HG03558 (cell line): ENCODE results near the gene TBC1D2.

Experiments used
- ATAC-seq: cut with Tn5 transposase; IDR thresholded peaks from one replicate; pipeline ENCODE4 v1.9.1; 2021; ENCODE audit warnings: moderate number of reproducible peaks; ENCODE audit not compliant: unreplicated experiment; ENCODE audit errors: extremely low read depth

Gene TBC1D2

GRCh38 chr9:98219364-98219716 lies 36.1 kb downstream of the TBC1D2 start:
- no peak for ATAC-seq

DNA sequence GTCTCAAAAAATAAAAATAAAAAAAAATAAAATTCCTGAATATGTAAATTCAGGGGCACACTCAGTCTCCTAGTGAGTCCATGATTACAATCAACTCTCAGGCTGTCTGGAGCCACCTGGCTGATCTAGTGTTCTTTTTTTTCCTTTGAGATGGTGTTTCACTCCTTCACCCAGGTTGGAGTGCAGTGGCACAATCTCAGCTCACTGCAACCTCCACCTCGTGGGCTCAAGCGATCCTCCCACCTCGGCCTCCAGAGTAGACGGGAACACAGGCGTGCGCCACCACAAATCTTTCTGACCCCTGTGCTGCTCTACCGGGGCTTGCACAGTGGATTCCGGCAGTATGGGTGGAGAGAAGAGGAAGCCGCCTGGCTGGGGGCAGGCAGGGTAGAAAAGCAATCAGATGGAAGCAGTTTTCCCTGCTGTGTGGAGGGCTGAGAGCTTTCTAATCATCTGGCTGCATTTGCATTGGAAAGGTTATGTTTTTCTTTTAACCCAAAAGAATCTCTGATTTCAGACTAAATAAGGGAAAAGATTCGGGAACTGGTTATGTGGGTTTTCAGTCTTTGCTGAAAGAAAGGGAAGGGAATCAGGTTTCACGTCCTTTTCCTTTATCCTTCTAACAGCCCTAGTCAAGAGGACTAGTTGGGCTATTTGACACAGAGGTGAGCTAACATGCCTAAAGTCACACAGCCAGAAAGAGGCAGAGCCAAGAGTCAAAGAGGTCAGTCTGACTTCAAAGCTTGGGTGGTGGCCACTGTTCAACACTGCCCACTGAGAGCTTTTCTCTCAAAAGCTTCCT lies 36.7 kb downstream of the TBC1D2 start:
- no peak for ATAC-seq

DNA sequence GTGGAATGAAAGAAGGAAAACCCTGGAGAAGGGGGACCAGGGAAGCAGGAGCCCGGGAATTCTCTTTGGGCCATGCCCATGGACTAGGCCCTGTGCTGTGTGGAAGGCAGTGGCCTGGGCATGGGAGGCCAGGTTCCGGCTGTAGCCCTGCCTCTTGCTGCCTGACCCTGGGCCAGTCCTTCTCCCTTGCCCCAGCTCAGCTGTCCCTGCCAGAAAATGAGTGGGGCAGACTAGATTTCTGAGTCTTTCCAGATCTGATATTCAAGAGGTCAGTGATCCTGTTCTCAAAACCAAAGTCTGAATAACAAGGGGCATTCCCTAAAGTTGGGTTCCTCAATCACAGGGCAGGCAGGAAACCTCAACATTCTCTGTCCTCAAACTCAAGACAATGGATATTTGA lies 38.2 kb downstream of the TBC1D2 start:
- no peak for ATAC-seq

- ATAC-seq, result no peak
Observed at GRCh38 chr9:98216391-98216790, 39.1 kb downstream of the TBC1D2 start.

DNA sequence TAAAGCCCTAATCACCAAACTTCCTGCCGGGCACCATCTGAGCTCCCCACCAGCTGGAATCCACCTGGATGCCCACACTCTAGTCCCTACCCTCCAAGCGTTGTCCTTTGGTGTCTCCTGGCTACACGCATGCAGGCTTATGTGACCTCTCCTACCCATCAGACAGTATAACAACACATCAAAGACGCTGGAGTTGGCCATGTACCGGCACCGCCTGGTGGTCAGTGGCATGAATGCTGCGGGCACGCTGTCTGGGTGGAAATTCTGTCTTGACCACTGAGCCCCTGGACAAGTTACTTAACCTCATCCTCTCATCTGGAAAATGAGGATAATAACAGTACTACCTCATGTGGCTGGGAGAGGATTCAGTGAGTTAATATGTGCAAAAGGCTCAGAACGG lies 39.6 kb downstream of the TBC1D2 start:
- ATAC-seq, result no peak

DNA sequence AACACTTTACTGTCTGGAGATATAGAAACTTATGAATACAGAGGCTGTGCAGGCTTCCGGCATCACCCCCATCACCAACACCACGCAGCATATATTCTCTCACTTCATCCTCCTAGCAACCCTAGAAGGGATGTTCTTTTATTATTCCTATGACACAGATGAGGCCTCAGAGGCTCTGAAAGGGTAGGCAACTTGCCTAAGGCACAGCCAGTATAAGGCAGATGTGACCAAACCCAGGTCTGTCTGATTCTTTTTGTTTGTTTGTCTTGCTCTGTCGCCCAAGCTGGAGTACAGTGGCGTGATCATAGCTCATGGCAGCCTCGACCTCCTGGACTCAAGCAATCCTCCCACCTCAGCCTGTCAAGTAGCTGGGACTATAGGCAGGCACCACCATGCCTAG lies 40.2 kb downstream of the TBC1D2 start:
- no peak for ATAC-seq

GRCh38 chr9:98214811-98215210 lies 40.6 kb downstream of the TBC1D2 start:
- no peak for ATAC-seq

DNA sequence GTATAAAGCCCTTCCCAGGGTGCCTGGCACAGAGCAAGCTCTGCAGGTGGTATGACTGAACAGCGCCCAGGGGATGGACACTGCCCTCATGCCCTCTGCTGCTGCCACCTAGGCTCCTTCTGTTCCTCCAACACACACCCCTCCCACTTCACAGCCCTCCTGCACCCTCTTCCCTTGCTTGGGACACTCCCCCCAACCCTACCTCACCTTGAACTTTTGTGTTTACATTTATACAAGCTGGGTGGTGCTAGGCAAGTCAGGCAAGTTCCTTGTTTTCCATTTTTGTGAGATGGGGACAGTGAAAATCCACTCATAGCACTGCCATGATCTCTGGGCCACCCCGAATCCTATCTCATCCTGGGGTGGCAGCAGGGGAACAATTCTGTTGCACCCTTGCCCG lies 44.2 kb downstream of the TBC1D2 start:
- no peak for ATAC-seq

DNA sequence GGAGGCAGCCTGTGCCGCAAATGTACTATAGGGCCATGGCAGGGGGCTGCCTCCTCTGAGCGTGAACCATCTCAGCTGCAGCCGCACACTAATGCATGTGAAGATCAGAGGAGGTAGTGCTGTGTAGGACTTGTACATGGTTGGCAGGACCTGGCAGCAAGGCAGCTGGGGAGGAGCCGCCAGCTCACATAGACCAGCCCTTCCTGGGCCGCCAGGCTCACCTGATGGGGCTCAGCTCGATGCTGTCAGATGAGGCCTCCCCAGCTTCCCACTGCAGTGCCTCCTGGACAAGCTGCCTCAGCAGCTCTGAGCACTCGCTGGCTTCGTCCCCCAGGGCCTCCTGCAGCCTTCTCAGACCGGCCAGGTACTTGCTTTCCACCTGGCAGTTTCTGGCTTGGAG lies 45.0 kb downstream of the TBC1D2 start:
- no peak for ATAC-seq

GRCh38 chr9:98209530-98209929 lies 45.9 kb downstream of the TBC1D2 start:
- no peak for ATAC-seq

- no peak for ATAC-seq
Observed at GRCh38 chr9:98208635-98209034, 46.8 kb downstream of the TBC1D2 start.

DNA sequence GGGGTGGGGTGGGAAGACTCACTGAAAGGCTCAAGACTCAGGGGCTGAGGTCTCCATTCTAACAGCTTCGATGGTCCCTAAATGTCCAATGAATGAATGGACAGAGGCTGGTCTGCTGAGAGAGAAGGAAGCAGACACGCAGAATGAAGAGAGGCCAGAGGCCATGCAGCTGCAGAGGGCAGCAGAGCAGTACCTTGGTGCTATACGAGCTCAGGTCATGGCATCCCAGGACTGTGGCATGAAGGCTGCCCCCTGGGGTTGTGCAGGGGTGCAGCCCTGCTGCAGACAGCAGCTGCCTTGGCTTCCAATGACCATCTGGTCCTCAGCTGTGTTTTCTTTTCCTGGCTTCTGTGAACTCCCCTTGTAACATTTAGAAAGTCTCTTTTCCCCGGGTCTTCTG lies 47.8 kb downstream of the TBC1D2 start:
- ATAC-seq, result no peak

DNA sequence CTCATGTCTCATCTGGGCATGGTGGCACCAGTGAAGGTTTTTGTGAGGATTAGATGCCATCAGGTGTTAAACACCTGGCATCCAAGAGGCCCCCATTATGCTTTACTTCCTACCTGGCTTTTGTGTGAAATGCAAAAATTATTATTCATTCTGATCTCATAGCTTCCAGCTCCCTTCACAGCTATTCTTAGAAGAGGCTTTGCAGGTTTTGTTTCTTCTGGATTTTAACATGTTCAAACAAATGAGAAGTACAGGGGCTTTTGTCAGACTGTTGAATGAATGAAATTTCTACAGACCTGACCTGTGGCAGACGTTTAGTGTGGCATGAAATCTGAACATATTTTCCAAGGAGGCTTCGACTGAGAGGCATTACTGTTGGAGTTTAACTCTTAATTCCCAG lies 48.7 kb downstream of the TBC1D2 start:
- ATAC-seq, result no peak

- ATAC-seq, result no peak
Observed at GRCh38 chr9:98204692-98205091, 50.8 kb downstream of the TBC1D2 start.

DNA sequence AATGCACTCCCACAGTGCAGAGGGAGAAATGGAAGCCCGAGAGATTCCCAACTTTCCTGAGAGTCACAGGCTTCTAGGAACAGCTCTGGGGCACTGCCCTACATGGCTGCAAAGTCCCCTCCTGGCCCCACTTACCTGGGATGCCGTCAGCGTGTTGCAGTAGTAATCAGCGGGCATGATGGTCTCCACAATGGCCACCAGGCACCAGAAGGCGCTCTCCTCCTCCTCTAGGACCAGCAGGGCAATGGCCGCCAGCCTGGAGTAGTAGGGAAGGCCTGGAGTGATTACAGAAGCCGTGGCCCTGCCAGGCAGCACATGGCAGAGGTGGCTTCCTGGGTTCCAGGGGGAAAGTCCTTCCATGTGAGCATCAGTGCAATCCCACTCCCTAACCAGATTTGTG lies 52.3 kb downstream of the TBC1D2 start:
- no peak for ATAC-seq

DNA sequence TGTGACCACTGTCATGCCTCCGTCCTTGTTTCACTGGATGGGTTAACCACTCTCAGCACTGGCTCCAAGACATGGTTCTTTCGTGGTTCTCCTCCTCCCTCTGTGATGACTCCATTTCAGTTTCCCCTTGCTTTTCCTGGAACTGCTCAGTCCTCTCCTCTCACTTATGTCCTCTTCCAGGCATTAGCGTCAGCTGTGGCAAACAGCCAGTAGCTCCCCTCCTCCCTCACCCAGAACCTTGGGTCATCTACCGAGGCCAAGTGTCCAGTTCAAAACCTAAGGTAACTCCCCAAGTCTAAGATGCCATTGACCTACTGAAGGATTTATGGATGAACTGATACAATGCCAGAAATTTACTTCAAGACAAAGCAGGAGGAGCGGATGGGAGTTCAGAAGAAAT lies 53.2 kb downstream of the TBC1D2 start:
- no peak for ATAC-seq

- no peak for ATAC-seq
Observed at GRCh38 chr9:98201749-98202148, 53.7 kb downstream of the TBC1D2 start.

DNA sequence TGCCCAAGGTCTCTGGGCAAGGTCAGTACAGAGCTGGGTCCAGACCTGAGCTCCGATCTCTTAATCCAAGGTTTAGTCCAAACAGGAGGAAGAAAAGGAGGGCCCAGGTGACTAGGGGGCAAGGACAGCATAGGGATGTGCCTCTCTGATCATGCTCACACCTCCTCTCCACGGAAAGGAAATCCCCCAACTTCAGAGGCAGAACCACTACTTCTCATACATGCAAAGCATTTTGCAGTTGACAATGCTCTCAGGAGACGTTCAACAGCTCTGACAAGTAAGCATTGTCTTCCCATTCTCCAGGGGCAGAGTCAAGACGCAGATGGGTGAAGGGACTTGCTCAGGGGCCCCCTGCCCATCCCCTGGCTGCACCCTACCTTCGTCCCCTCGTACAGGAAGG lies 54.3 kb downstream of the TBC1D2 start:
- no peak for ATAC-seq

DNA sequence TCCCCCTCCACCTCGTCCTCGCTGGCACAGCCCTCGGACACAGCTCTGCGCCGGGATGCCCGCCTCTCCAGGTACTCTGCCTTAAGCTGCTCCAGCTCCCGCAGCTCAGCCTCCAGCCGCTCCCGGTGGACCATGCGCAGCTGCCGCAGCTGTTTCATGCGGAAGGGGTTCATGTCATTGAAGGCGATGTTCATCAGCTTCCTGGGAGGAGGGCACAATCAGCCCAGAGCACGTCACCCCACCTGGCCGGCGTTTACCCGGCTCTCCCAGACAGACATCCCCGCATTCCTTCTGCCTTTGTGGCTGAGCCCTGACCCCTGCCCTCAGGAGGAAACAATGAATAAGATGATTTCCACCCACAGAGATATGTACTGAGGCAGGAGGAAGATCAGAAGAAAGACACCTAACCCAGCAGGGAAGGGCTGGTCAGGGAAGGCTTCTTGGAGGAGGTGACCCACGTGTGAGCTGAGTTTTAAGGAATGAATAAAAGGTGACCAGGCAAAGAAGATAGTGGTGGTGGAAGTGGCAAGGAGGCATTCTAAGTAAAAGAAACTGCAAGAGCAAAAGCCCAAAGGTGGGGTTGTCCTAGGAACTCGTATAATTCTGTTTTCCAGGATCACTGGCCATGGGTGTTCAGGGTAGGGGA lies 55.9 kb downstream of the TBC1D2 start:
- no peak for ATAC-seq

DNA sequence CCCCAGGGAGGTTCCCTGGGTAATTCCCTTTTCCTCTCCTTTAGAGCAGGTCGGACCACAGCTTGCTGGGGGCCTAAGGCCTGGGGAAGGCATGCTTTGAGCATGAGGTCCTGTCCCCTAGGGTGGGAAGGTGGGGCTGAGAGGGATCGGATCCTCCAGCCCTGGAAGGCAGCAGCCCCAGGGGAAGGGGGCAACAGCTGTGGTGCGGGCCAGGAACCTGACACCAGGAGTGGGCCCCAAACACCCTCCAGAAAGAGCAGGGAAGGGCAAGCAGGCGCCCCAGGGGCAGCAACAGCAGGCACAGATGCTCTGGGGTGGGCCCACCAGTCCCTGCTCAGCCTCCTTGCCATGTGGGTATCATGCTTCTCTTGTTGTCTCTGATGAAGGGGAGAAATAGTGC lies 59.8 kb downstream of the TBC1D2 start:
- no peak for ATAC-seq

DNA sequence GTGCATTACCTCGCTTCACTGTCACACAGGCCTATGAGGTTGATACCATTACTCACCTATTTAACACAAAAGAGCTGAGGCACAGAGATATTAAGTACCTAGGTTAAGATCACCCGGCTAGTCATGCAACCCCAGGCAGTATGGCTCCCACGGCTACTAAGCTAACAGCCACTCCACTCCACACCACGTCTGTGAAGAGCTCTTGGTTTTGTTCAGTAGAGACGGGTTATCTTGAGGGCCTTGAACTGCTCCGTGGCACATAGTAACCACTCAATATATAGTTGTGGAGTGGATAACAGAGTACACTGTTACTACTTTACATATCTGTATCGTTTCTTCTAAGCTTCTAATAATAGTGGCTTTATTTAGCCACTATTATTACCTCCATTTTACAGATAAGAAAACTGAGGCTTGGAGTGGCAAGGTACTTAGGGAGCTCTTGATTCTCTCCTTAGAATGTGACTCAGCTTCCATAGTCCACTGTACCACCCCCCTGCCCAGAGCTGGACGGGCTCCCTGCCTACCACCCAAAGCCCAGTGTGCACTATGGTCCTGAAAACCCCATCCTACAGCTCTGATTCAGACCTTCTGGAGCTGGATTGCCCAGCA lies 62.0 kb downstream of the TBC1D2 start:
- no peak for ATAC-seq
